Measurements from ENCODE around the gene KIF4B.
A peak's percentile ranks its signal among the peaks of the same experiment; 100 is the strongest.
"Not testable (repeated sequence)": the region's sequence is repeated elsewhere in the genome, so short reads cannot be mapped to it uniquely, and the experiment has no call there.

The KIF4B gene, protein sequence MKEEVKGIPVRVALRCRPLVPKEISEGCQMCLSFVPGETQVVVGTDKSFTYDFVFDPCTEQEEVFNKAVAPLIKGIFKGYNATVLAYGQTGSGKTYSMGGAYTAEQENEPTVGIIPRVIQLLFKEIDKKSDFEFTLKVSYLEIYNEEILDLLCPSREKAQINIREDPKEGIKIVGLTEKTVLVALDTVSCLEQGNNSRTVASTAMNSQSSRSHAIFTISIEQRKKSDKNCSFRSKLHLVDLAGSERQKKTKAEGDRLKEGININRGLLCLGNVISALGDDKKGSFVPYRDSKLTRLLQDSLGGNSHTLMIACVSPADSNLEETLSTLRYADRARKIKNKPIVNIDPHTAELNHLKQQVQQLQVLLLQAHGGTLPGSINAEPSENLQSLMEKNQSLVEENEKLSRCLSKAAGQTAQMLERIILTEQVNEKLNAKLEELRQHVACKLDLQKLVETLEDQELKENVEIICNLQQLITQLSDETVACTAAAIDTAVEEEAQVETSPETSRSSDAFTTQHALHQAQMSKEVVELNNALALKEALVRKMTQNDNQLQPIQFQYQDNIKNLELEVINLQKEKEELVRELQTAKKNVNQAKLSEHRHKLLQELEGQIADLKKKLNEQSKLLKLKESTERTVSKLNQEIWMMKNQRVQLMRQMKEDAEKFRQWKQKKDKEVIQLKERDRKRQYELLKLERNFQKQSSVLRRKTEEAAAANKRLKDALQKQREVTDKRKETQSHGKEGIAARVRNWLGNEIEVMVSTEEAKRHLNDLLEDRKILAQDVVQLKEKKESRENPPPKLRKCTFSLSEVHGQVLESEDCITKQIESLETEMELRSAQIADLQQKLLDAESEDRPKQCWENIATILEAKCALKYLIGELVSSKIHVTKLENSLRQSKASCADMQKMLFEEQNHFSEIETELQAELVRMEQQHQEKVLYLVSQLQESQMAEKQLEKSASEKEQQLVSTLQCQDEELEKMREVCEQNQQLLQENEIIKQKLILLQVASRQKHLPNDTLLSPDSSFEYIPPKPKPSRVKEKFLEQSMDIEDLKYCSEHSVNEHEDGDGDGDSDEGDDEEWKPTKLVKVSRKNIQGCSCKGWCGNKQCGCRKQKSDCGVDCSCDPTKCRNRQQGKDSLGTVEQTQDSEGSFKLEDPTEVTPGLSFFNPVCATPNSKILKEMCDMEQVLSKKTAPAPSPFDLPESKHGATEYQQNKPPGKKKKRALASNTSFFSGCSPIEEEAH

DNA sequence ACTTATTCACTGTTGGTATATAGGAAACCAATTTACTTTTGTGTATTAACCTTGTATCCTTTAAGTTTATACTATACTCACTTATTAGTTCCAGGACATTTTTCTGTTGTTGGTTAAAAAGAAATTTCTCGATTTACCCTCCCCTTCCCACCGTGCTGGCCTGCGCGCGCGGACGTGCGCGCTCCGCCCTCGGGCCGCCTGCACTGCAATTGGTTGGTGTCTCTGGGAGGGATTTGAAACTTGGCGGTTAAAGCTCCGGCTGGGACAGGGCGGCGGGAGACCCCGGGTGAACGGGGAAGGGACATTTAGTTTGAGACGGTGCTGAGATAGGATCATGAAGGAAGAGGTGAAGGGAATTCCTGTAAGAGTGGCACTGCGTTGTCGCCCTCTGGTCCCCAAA is at the start of gene KIF4B:
Gene KIF4B (plus strand): TSS at position 230 of the 400 bp plus-strand sequence. CDS start 105 bp downstream, at position 335.
- DNase-seq (ENCODE audit: low spot score): no peak

DNA sequence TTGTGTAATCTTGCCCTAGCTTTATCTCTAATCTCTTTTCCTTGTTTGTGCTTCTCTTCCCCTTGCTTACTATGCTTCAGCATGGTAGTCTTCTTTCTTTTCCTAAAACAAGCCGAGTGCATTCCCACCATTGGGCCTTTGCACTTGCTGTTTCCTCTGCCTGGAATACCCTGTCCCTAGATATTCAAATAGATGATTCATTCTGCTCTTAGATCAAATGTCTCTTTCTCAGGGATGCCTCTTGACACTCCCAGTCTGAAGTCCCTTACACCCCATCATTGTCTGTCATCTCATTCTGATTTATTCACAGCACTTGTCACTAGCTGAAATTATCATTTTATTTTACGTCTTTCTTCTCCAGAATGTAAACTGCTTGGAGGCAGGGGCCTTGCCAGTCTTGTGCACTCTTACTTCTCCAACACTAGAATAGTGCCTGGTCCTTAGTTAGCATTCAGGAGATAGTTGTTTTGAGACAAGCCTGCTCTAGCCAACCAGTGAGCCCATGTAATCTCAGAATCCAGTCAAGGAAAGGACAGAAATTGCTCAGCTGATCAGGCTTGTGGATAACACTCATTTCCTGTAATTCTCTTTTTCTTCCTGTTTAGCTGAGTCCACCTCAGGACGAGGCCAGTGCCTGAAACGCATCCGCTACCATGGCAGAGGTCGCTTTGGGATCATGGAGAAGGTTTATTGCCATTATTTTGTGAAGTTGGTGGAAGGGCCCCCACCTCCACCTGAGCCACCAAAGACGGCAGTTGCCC is 47.3 kb upstream of the KIF4B start:
- DNase-seq (ENCODE audit: low spot score): no peak

DNA sequence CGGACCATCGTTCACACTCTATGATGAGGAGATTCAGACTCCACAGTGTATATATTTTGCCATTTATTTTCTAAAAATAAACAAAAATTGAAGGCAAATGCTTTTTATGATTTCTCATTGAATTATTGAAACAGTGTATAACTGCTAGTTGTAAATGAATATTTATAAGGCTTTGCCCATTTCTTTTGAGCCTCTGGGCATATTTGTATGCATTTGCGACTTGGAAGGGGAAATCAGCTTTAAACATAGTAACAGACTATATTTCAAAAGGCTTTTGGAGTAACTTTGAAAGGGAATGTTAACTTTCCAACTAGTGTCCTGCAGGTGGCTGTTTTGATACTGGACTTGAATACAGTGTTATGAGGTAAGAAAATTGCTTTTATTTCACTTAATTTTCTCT is 46.7 kb upstream of the KIF4B start:
- DNase-seq (ENCODE audit: low spot score): no peak

DNA sequence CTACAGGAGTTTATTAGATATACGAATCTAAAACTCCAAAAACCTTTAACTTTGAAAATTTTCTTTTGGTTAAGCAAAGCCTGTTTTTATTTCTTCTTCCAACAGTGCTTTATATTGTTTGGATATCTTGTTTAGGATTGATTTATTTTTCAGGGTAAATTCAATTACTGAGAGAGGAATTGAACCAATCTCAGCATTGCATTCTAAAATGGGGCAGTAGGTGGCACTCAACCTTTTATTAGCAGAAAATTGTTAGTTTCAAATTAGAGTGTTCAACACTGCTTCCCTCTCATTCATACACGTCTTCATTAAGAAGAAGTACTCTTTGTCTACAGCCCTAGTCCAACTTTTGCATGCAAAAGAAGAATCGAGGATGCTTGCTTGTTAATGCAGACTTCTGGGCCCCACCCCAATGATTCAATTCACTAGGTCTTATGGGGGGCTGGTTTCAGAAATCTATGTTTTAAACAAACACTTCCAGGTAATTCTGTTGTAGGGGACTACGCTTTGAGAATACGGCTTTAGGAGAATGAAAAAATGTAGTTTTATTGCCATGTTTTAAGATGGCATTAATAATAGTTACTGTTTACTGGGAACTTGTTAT is 46.0 kb upstream of the KIF4B start:
- peak; percentile 49 for DNase-seq (ENCODE audit: low spot score)

DNA sequence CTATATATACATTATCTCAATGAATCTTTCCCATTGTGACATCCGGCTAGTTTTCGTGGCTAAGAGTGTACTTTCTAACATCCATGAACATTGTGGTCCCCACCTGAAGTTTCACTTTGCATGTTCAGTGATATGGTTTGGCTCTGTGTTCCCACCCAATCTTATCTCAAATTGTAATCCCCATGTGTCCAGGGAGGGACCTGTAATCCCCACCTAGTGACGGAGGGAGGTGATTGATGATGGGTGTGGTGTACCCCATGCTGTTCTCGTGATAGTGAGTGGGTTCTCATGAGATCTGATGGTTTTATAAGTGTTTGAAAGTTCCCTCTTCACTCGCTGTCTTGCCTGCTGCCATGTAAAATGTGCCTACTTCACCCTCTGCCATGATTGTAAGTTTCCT is 44.6 kb upstream of the KIF4B start:
- DNase-seq (ENCODE audit: low spot score): no peak

DNA sequence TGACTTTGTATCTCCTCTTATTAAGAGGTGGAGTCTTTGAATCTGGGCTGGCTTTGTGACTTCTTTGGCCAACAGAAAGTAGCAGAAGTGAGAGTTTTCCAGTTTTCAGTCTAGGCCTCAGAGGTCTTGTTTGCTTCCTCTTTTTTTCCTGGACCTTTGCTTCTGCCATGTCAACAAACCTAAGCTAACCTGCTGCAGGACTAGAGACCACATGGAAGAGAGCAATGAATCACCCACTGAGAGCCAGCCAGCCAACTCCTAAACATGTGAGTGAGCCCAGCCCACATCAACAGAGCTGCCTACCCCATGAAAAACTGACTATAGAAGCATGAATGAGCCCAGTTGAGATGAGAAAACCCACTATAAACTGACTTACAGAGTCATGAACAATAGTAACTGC is 42.8 kb upstream of the KIF4B start:
- DNase-seq (ENCODE audit: low spot score): no peak

DNA sequence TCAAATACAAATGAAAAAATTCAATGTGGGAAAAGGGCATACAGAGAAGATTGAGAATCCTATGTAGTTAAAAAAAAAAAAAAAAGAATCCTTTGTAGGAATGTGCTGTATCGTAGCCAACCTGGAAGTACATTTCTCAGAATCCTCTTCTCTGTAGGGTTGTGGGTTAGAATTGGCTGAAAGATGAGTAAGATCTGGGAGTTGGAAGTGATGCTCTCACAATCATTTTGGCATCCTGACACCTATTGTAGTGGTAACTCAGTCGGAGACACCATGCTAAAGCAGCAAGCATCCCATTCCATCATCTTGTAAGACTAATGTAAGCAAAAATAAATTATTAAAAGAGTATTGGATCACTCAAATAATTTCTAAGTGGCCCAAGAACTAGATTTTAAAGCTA is 42.1 kb upstream of the KIF4B start:
- no peak for DNase-seq (ENCODE audit: low spot score)

DNA sequence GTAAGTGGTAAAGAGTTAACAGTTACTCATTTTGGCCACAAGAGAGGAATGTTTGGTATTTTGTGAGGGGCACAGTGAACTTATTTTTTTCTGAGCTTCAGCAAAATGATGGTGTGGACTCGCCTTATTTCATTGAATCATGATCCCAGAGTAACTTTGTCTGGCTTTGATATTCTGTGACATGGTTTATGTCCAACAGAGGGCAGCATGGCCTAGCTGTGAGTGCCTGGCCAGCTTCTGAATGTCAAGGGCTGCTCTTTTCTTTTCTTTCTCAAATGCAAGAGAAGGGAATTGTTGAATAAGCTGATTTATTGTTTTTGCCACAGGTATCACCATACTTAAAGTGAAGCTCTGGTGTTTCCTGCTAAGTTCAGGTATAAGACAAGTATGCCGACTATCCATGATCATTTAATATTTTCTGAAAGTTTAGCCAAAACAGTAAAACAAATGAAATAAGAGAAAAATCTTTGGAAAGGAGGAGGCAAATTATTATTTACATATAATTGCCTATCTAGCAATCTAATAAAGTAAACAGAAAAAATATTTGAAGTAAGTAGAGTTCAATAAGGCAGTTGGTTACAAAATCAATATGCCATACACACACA is 41.0 kb upstream of the KIF4B start:
- DNase-seq (ENCODE audit: low spot score): peak; percentile 52

DNA sequence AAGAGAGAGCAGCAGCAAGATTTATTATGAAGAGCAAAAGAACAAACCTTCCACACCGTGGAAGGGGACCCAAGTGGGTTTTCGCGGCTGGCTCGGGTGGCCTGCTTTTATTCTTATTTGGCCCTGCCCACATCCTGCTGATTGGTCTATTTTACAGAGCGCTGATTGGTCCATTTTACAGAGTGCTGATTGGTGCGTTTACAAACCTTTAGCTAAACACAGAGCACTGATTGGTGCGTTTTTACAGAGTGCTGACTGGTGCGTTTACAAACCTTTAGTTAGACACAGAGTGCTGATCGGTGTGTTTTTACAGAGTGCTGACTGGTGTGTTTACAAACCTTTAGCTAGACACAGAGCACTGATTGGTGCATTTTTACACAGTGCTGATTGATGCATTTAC is 37.5 kb upstream of the KIF4B start:
- DNase-seq (ENCODE audit: low spot score): not testable (repeated sequence)

DNA sequence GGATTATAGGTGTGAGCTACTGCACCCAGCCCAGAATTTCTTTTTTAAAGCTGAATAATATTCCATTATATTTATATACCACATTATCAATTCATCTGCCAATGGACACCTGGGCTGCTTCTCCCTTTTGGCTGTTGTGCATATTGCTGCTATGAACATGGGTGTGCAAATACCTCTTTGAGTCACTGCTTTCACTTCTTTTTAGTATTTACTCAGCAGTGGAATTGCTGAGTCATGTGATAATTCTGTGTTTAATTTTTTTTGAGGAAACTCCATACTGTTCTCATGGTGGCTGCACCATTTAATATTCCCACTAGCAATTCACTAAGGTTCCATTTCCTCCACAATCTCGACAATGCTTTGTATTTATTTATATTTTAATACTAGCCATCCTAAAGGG is 36.1 kb upstream of the KIF4B start:
- DNase-seq (ENCODE audit: low spot score): no peak

DNA sequence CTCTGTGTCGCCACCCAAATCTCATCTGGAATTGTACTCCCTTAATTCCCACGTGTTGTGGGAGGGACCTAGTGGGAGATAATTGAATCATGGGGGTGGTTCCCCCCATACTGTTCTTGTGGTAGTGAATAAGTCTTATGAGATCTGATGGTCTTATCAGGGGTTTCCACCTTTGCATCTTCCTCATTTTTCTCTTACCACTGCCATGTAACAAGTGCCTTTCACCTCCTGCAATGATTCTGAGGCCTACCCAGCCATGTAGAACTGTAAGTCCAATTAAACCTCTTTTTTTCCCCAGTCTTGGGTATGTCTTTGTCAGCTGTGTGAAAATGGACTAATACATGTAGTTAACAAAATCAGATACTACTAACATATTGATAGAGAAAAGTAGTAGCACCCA is 35.3 kb upstream of the KIF4B start:
- DNase-seq (ENCODE audit: low spot score): not testable (repeated sequence)

DNA sequence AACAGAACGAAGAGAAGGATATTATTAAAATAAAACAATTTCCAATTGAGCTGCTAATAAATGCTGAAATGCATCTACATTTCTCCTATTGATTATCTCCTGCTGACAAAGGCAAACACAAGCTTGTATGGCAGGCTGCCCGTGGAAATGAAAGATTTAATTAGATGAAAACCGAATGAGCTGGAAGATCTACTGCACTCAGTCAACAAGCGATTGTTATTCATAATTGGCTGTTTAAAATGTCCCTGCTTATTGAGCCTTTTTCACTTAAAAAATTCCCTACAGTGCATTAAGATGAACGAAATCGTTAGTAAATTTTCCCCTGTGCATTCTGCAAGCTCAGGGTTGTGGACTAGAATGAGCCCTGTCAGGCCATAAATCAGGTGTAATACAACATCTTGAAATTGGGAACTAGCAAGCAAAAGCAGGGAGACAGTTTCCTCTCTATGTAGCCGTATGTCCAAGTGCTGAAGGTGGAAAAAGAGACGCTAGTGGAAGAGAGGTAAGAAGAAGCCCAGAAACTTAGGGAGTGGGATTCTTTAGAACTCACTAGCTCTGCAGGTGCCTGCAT is 28.5 kb upstream of the KIF4B start:
- DNase-seq (ENCODE audit: low spot score): no peak

DNA sequence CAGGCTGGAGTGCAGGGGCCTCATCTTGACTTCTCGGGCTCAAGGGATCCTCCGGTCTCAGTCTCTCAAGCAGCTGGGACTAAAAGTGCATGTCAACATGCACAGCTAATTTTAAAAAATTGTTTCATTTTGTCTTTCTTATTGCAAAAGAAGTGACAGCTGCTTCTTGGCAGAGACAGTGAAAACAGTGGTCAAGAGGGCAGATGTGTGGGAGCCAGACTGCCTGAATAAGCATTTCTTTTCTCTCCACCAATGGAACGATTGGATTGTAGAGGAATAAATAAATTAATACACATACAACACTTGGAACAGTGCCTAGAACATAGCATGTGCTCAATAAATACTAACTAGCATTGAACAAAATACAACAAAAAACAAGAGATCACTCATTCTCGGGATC is 27.4 kb upstream of the KIF4B start:
- no peak for DNase-seq (ENCODE audit: low spot score)

DNA sequence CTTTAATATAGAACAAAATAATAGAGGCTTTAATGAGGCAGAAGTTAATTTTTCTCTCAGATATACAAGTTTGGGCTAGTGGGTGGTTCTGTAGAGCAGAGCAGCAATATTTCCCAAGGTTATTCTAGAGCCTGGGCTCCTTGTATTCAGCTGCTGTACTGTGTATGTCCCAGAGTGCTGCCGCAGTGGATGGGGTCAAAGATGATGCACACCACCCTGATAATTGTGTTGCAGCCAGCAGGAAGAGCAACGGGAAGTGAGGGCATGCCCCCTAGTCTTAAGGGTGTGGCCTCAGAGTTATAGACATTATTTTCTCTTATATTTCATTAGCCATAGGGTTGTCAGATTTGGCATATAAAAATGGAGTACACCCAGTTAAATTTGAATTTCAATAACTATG is 23.9 kb upstream of the KIF4B start:
- no peak for DNase-seq (ENCODE audit: low spot score)

DNA sequence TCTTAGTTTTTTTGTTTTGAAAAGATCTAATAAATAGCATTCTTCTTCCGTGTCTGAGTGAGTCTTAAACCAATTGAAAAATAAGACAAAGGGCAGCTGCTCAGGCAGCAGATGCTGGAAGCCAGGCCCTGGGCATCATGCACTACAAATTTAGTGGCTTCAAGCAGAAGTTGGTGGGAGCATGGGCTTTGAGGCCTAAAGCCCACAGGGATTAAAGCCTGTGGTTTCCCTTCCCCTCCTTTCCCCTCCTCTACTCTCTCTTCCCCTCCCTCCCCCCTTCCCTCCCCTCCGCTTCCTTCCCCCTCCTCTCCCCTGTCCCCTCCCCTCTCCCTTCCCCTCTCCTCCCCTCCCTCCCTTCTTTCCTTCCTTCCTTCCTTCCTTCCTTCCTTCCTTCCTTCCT is 20.1 kb upstream of the KIF4B start:
- DNase-seq (ENCODE audit: low spot score): no peak

DNA sequence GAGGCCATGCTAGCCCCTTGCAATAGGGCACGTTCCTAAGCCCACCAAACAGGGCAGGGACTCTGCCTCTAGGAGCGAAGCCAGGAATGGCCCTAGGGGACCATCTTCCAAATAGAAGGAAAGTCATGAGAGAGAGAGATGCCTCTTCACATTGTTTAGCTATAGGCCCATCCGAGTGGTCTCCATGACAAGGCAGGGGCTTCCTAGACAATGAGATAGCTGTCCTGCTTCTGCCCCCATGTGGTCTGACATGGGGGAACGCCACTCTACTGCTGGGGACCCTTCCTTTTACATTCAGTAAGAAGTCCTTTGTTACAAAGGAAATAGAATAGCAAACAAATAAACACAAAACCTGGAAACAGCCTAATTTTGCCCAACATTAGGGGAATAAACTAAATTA is 17.9 kb upstream of the KIF4B start:
- DNase-seq (ENCODE audit: low spot score): peak; percentile 46

DNA sequence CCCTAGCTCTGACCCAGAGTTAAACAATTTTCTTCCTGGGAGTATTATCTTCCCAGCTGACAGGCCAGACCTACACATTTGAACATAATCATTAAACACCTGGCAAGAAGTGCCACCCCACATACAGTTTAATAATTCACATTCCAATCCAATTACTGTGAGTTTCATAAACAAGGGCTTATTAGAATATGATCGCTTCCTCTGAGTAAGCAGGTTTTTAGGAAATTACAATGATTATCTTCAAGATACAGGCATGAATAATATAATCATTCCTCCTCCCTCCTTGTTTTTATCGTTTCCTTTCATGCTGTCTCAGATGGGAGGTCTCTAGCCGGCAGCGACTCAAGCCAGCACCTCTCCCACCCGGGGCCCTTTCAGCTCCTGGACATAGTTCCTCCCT is 15.8 kb upstream of the KIF4B start:
- no peak for DNase-seq (ENCODE audit: low spot score)

DNA sequence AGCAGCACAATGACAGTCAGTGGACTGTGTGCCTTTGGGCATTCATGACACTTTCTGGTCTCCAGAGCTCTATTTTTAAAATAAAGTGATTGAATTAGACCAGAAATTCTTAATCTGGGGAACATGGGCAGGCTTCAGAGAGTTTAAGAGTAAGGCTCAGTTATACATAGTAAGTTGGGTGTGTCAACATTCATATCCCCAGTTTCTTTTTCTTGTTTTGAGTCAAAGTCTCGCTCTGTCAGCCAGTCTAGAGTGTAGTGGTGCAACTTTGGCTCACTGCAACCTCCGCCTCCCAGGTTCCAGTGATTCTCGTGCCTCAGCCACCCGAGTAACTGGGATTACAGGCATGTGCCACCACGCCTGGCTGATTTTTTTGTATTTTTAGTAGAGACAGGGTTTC is 13.7 kb upstream of the KIF4B start:
- no peak for DNase-seq (ENCODE audit: low spot score)

DNA sequence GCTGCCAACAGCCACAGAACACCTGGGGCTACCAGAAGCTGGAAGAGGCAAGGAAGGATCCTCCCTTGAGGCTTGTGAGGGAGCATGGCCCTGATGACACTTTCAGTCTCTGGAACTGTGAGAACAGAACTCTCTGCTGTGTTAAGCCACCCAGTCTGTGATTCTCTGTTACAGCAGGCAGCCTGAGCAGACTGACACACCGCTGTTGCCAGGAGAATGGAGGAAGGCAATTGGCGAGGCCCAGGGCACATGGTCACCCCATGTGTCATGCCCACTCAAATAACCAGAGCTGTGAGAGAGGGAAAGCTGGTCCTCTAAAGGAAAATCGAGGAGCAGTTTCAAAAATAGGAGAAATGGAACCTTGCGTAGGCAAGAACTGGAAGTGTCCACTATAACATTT is 12.0 kb upstream of the KIF4B start:
- no peak for DNase-seq (ENCODE audit: low spot score)

DNA sequence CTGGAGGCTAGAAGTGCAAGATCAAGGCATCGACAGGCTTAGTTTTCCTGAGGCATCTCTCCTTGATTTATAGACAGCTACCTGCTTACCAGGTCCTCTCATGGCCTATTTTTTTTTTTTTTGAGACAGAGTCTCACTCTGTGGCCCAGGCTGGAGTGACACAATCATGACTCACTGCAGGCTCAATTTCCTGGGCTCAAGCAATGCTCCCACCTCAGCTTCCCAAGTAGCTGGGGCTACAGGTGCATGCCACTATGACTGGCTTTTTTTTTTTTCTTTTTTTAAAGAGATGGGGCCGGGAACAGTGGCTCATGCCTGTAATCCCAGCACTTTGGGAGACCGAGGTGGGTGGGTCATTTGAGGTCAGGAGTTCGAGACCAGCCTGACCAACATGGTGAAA is 10.8 kb upstream of the KIF4B start:
- not testable (repeated sequence) for DNase-seq (ENCODE audit: low spot score)
